Measurements from ENCODE around the gene SERPINI1. TPM values are rescaled to one million over a fixed set of nuclear protein-coding genes. Genes with fewer than 3 reads are reported as not detected.

The SERPINI1 gene
- total RNA-seq, 1 experiment from 2014 or later = 6.0 TPM

GRCh38 chr3:167874671-167875372, 139.3 kb downstream of the SERPINI1 start:
- H2AFZ ChIP-seq (ENCODE audit: low read length) = no peak overlapping the region
- no peak overlapping the region for H3K27ac ChIP-seq (ENCODE audit: insufficient read length, low read depth, low read length)
- no peak overlapping the region for H4K8ac ChIP-seq (replicated peaks; ENCODE audit: insufficient read length, low read depth, low read length)
- Mint-ChIP-seq H3K4me3 (no peak overlapping the region), H3K4me1 (peaks cover 14 to 17% of the 10 kb centered on the region in 2 experiments), H3K27me3 (ENCODE audit: low read depth) (no peaks in the 10 kb centered on the region), H3K9me3 (no peaks in the 10 kb centered on the region), H3K27ac (0 out of 7 replicates have a peak overlapping the region, but pooled peaks of 1 of the 3 experiments have one; percentile 42), H3K36me3 (ENCODE audit: insufficient read depth in 1 of 3, low read depth in 3 of 3) (no peaks in the 10 kb centered on the region)
- no peak overlapping the region for H3K14ac ChIP-seq (ENCODE audit: insufficient read depth, low read length)
- no peak overlapping the region for H3K9ac ChIP-seq (ENCODE audit: extremely low read depth, insufficient read length, low read length)
- H3K56ac ChIP-seq (ENCODE audit: insufficient read length, low read depth, low read length) = no peak overlapping the region
- H3K18ac ChIP-seq (ENCODE audit: insufficient read length, low read depth, low read length) = no peak overlapping the region
- no peak overlapping the region for H3K4ac ChIP-seq (ENCODE audit: low read depth, low read length)
- H2BK5ac ChIP-seq (ENCODE audit: insufficient read length, low read length) = no peak overlapping the region
- no peak overlapping the region for H3K23ac ChIP-seq (ENCODE audit: insufficient read length, low read depth, low read length)
- H2AK5ac ChIP-seq (ENCODE audit: insufficient read length, low read length) = no peak overlapping the region
- no peak for TF ChIP-seq CTCF (conservative IDR thresholded peaks at IDR 0.05)
- H3K23me2 ChIP-seq (ENCODE audit: insufficient read length, low read depth, low read length, poor library complexity, severe bottlenecking) = no peaks in the 10 kb centered on the region
- no peak for DNase-seq
- peaks cover 4% of the 10 kb centered on the region; the same call in 1 of the 2 replicates for H3K4me1 ChIP-seq (ENCODE audit: insufficient read depth, low read length)
- no peak overlapping the region for H3K4me2 ChIP-seq (ENCODE audit: insufficient read depth, insufficient read length, low read length)
- no peak overlapping the region for H3T11ph ChIP-seq (ENCODE audit: low read length)
- no peak overlapping the region for H4K5ac ChIP-seq (ENCODE audit: insufficient read length, low read depth, low read length)
- no peaks in the 10 kb centered on the region for H3K79me2 ChIP-seq (ENCODE audit: insufficient read depth, low read length)
- no peak overlapping the region for H2BK120ac ChIP-seq (ENCODE audit: low read depth, low read length, poor library complexity, severe bottlenecking)
- no peak overlapping the region for H4K91ac ChIP-seq (ENCODE audit: insufficient read length, low read depth, low read length)
- H3K27me3 ChIP-seq (ENCODE audit: insufficient read depth, low read length) = no peaks in the 10 kb centered on the region
- no peak overlapping the region for H2BK20ac ChIP-seq (ENCODE audit: low read depth, low read length, poor library complexity, severe bottlenecking)
- H3K79me1 ChIP-seq (ENCODE audit: insufficient read depth, low read depth, low read length, poor library complexity, severe bottlenecking) = no peaks in the 10 kb centered on the region
- H3K9me3 ChIP-seq (ENCODE audit: control insufficient read depth, low read depth, low read length) = no peaks in the 10 kb centered on the region
- H2BK15ac ChIP-seq (ENCODE audit: low read depth, low read length) = no peak overlapping the region
- no peaks in the 10 kb centered on the region for H4K20me1 ChIP-seq (ENCODE audit: control insufficient read depth, insufficient read depth, insufficient read length)
- H2BK12ac ChIP-seq (ENCODE audit: insufficient read length, low read depth, low read length) = no peak overlapping the region

Other genes with a start within 250 kb of the SERPINI1 start
- 0.90 and 1.3 TPM in 2 replicates for gene WDR49, start 81.8 kb upstream of the SERPINI1 start, total RNA-seq (2021)
- gene PDCD10, start 829 bp upstream of the SERPINI1 start, total RNA-seq (2021) = 56.9 and 64.3 TPM in 2 replicates

Data from H9 (cell line).